SH-SY5Y (cell line): ENCODE data around the gene ROBO2.

Source experiments
- GATA2 ChIP-seq: IDR thresholded peaks from 2 replicates; pipeline ENCODE4 v1.6.1; 2011; ENCODE audit warnings: mild to moderate bottlenecking, low read depth, low read length
- GATA3 ChIP-seq: IDR thresholded peaks from 2 replicates; pipeline ENCODE4 v1.6.1; 2011; ENCODE audit warnings: low read depth, mild to moderate bottlenecking, low read length, moderate library complexity

- TF ChIP-seq GATA2 = no peak
- no peak for TF ChIP-seq GATA3
These were observed 513.3 kb downstream of the ROBO2 start for GRCh38 chr3:77553240-77553639.
